Left ventricle myocardium inferior (tissue), 1 donor: ENCODE measurements around the gene TMED8. TPM values are rescaled to one million over a fixed set of nuclear protein-coding genes. Genes with fewer than 3 reads are reported as not detected.

Experiments
- DNase-seq: peaks from one replicate; pipeline ENCODE4 v3.0.0-alpha.2; 2020
- H3K27ac ChIP-seq: fragments of 200-600 bp; replicated peaks from 2 replicates; pipeline ENCODE4 v1.8.0; 2021
- H3K27me3 ChIP-seq: fragments of 200-600 bp; 2 replicates; pipeline ENCODE4 v1.8.0; 2021; ENCODE audit warnings: low read depth
- H3K36me3 ChIP-seq: fragments of 200-600 bp; 2 replicates; pipeline ENCODE4 v1.8.0; 2021
- H3K4me1 ChIP-seq: fragments of 200-600 bp; 2 replicates; pipeline ENCODE4 v1.8.0; 2021
- H3K4me3 ChIP-seq: fragments of 200-600 bp; 2 replicates; pipeline ENCODE4 v1.8.0; 2021; ENCODE audit warnings: mild to moderate bottlenecking, moderate library complexity
- H3K9me3 ChIP-seq: fragments of 200-600 bp; replicated peaks from 2 replicates; pipeline ENCODE4 v1.8.0; 2021
- intact Hi-C: fragments of 100-400 bp; cut with micrococcal nuclease; formaldehyde crosslinking; loops from one replicate; pipeline ENCODE4 v1.11.0; 2022
- total RNA-seq: library from RNA; stranded (reverse); fragmentation: NEBNext Ultra II Directional; extraction: Animal tissue kit (Norgen Biotek cat#: 25700); gene quantifications from one replicate; pipeline ENCODE4 v1.2.1, GENCODE V29; 2021
- TF ChIP-seq, protein P1 (sequence below): fragments of 200-600 bp; IDR thresholded peaks from 2 replicates; pipeline ENCODE4 v1.8.0; 2021; ENCODE audit warnings: antibody characterized with exemption, mild to moderate bottlenecking, borderline replicate concordance
- donor health status: DM: no; HTN: yes; CAD: no; lungs with severe emphysema.

TMED8 gene
- total RNA-seq, 1 donor from 2014 or later: 5.4 TPM

DNA sequence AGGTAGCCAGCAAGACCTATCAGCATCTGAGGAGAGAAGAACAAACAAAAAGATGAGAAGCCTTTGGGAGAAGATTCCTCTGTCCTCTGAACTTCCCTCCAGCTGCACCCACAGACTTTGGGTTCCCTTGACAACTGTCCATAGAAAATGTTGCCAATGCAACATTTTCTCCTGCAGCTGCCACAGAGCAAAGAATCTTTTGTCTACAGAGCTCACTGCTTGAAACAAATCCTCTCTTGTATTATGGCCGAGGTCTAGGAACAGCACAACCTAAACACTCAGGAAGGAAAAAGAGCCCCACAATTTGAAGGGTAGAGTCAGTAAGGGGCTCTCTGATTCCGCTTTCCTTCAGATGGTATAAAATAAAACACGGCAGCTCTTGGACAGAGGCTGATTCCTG, 70.5 kb downstream of the TMED8 start:
- TF ChIP-seq, protein P1, sequence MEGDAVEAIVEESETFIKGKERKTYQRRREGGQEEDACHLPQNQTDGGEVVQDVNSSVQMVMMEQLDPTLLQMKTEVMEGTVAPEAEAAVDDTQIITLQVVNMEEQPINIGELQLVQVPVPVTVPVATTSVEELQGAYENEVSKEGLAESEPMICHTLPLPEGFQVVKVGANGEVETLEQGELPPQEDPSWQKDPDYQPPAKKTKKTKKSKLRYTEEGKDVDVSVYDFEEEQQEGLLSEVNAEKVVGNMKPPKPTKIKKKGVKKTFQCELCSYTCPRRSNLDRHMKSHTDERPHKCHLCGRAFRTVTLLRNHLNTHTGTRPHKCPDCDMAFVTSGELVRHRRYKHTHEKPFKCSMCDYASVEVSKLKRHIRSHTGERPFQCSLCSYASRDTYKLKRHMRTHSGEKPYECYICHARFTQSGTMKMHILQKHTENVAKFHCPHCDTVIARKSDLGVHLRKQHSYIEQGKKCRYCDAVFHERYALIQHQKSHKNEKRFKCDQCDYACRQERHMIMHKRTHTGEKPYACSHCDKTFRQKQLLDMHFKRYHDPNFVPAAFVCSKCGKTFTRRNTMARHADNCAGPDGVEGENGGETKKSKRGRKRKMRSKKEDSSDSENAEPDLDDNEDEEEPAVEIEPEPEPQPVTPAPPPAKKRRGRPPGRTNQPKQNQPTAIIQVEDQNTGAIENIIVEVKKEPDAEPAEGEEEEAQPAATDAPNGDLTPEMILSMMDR: no peak
- DNase-seq: no peak
- no peaks in the 10 kb centered on the region for H3K27me3 ChIP-seq
- no peaks in the 10 kb centered on the region for H3K9me3 ChIP-seq
- H3K27ac ChIP-seq: peak overlapping the region; percentile 4
- intact Hi-C loops: no loop called here
- H3K4me3 ChIP-seq: no peak overlapping the region
- H3K4me1 ChIP-seq: peaks cover 4% of the 10 kb centered on the region
- peaks cover 44% of the 10 kb centered on the region for H3K36me3 ChIP-seq

DNA sequence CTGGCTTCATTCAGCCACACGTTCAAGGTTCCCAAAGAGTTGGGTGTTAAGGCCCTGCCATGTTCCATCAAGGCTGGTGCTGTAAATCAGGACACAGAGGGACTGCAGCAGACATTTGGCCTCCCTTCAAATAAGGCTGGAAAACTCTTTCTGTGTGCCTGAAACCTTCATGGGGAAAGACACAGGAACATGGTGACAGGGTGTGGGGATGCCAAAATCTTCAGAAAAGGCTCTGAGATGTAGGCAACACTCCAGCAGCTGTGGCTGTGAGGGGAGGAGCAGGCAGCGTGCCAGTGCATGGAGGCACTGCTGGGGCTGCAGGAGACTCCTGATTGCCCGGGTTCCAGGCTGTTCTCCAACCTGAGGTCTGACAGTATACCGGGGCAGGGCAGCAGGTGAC, 71.2 kb downstream of the TMED8 start:
- no peak overlapping the region for H3K27ac ChIP-seq
- H3K36me3 ChIP-seq: peaks cover 44% of the 10 kb centered on the region
- H3K4me3 ChIP-seq: no peak overlapping the region
- H3K27me3 ChIP-seq: no peaks in the 10 kb centered on the region
- intact Hi-C loops: no loop called here
- TF ChIP-seq, protein P1: no peak
- no peaks in the 10 kb centered on the region for H3K9me3 ChIP-seq
- H3K4me1 ChIP-seq: peaks cover 8% of the 10 kb centered on the region
- no peak for DNase-seq

DNA sequence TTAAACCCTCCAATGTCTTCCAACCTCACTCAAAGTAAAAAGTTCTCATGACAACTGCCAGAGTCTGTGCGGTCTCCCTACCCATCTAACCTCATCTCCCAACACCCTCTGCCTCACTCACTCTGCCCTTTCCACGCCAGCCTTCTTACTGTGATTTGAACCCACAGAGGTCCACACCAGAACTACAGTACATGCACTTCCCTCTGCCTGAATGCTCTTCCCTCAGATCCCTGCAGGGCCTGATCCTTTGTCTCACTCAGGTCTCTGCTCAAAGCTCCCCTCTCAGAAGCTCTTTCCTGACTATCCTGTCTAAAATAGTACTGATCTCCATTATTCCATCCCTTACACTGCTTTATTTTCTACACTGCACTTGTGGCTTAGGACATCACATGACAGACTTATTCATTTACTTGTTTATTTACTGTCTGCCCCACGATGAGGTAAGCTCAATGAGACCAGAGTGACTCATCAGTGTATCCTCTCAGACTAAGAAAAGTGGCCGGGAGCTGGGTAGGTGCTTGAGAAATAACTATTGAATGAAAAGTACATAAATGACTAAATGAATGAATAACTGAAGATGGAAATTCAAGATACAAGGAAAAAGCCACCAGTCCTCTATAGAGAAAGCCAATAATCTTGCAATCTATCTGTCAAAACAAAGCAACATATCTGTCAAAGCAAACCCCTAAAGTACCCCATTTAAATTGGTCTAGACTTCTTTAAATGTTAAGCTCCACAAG, 73.3 kb downstream of the TMED8 start:
- intact Hi-C loops: no loop called here
- Histone ChIP-seq H3K27ac (no peak overlapping the region), H3K27me3 (no peaks in the 10 kb centered on the region), H3K4me1 (peaks cover 12% of the 10 kb centered on the region), H3K9me3 (no peaks in the 10 kb centered on the region), H3K4me3 (no peak overlapping the region), H3K36me3 (peaks cover 57% of the 10 kb centered on the region)
- DNase-seq: no peak
- TF ChIP-seq, protein P1: no peak

DNA sequence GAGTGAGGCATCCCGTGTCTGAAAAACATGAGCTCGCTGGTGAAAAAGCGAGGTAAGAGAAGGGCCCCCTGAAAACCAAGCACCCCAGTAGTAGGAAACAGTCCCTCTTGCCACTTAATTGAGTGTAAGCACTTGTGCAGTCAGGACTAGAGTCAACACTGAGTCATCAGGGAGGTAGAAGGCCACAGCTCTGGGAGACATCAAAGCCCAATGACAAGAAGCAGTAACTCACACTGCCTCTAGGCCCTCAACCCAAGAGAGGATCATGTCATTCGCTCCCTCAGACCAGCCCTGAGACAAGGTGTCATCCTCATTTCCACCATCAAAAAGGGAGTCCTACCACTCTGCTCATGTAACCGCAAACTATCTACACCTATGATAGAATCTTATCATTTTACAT, 74.0 kb downstream of the TMED8 start:
- H3K4me1 ChIP-seq: peaks cover 12% of the 10 kb centered on the region
- no peak overlapping the region for H3K27ac ChIP-seq
- peaks cover 63% of the 10 kb centered on the region for H3K36me3 ChIP-seq
- no peak overlapping the region for H3K4me3 ChIP-seq
- TF ChIP-seq, protein P1: no peak
- no peaks in the 10 kb centered on the region for H3K9me3 ChIP-seq
- intact Hi-C loops: no loop called here
- no peaks in the 10 kb centered on the region for H3K27me3 ChIP-seq
- DNase-seq: no peak

DNA sequence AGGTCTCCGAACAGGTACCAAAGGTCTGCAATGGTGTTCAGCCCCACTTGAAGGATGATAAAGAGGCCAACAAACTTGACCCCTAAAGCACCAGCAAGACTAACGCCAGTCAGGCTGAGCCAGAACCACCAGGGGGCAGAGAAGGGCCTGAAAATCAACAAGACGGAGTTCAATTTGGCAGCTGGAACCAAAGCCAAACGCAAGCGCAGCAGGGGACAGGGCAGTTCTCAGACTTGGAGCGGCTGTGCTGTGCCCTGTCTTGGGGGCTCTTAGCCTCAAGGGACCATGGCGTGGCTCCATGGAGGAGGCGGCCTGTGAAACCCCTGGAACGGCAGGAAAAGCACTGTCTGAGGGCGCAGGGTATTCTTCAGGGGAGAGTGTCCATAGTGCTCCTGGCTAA, 75.8 kb downstream of the TMED8 start:
- H3K4me3 ChIP-seq: no peak overlapping the region
- intact Hi-C loops: no loop called here
- H3K27ac ChIP-seq: no peak overlapping the region
- peaks cover 75% of the 10 kb centered on the region for H3K36me3 ChIP-seq
- peaks cover 12% of the 10 kb centered on the region for H3K4me1 ChIP-seq
- TF ChIP-seq, protein P1: peak; percentile 72
- peak; percentile 68 for DNase-seq
- no peaks in the 10 kb centered on the region for H3K27me3 ChIP-seq
- H3K9me3 ChIP-seq: no peaks in the 10 kb centered on the region
